Keratinocyte (primary cell): ENCODE results near the gene YAP1.

Experiments
- CTCF ChIP-seq, 3 experiments: IDR thresholded peaks in 1 of 3; conservative IDR thresholded peaks in 1 of 3; optimal IDR thresholded peaks in 1 of 3; 2 replicates in 2 of 3; 3 replicates in 1 of 3; pipeline versions ENCODE3 to v1.5.1; 2011; ENCODE audit warnings: low read length in 3 of 3, mild to moderate bottlenecking in 3 of 3, moderate library complexity in 2 of 3, control low read depth in 1 of 3, inconsistent platforms in 1 of 3; ENCODE audit not compliant: insufficient read depth in 2 of 3; ENCODE audit errors: extremely low read depth in 1 of 3
- EZH2 ChIP-seq: IDR thresholded peaks from one replicate; pipeline ENCODE4 v1.6.1; 2012; ENCODE audit warnings: inconsistent platforms, mild to moderate bottlenecking, low read length, moderate library complexity

- TF ChIP-seq CTCF (optimal IDR thresholded peaks at IDR 0.05 in 1 of 3, IDR thresholded peaks at IDR 0.05 in 1 of 3, conservative IDR thresholded peaks at IDR 0.05 in 1 of 3; ENCODE audit: extremely low read depth in 1 of 3, insufficient read depth in 2 of 3, low read length in 3 of 3) (no peak), EZH2 (no peak)
Observed at GRCh38 chr11:102121329-102121728, 11.1 kb downstream of the YAP1 start.
